GM18909 (cell line): ENCODE data around the gene ANKS1B.
"Not testable (repeated sequence)": the region's sequence is repeated elsewhere in the genome, so short reads cannot be mapped to it uniquely, and the experiment has no call there.

Experiments
- ATAC-seq: cut with Tn5 transposase; IDR thresholded peaks from one replicate; pipeline ENCODE4 v1.9.1; 2021; ENCODE audit warnings: mild to moderate bottlenecking; ENCODE audit not compliant: unreplicated experiment, poor library complexity

Gene ANKS1B

GRCh38 chr12:99249543-99249942, 735.2 kb downstream of the ANKS1B start:
- no peak for ATAC-seq

- ATAC-seq: not testable (repeated sequence)
These were observed 746.7 kb downstream of the ANKS1B start for GRCh38 chr12:99237907-99238538.

DNA sequence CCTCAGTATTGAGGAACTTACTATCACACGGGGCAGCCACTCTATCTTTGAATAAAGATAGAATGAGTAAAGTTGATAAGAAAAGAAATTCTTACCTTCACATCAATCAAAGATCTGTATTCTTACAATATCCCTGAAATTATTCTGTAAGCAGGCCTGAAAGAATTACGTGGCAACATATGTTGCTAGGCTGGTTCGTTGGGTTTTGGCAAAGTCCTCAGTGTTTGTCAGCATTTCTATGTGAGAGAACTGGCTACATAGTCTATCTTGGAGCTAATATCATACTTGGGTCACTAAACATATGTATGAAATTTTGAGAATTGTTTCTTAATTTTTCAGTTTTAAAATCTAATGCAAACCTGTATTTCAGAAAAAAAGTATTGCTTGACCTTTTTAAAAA, 749.4 kb downstream of the ANKS1B start:
- ATAC-seq: no peak

DNA sequence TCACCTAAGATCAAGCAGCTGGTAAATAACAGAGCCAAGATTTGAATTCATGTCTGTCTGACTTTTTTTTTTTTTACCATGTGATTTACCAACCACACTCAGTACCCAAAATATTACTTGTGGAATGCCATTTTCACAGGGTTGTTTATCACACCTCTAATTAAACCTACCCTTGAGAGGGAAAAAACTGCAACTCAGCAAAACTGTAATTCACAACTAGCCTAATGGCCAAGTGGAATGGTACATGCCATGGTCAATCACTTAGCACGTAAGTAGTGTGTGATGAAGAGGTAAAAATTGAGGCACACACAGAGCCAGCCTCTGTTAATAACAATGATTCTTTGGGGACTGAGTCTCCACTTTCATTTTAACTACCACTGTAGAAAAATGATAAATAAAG, 750.0 kb downstream of the ANKS1B start:
- ATAC-seq: no peak

DNA sequence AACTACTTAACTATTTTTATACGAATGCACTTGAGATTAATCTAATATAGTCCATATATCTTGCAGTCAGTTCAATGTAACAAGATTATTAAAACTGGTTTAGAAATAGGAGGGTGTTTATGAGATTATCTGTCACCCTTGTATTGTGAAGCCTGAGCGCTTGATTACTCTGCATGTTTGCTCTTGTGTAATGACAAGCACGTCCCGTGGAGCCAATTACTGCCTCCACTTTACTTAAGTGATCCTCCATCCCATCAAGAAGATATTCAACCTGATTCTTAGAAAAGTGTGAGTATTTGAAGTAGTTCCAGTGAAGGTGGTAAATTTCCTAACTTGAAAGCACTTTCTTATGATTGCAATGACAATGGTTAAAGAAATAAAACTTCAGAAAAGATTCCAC, 752.4 kb downstream of the ANKS1B start:
- no peak for ATAC-seq

DNA sequence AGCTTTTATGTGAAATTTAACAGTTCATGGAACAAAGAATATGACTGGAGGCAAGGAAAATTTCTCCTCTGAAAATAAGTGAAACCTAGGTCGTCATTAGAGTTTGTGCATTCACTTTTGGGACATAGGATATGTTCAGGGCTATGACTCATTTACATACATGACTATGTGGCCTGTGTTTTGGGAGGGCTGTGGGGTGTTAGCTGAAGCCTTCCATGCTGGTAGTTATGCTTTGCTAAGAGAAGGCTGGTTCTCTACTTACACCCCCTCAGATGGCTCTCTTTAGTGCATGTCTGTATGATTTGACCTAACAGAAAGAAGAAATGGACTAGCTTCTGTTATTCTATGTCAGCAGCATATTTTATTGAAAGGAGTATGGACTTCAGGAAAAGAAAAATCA, 753.7 kb downstream of the ANKS1B start:
- ATAC-seq: no peak

DNA sequence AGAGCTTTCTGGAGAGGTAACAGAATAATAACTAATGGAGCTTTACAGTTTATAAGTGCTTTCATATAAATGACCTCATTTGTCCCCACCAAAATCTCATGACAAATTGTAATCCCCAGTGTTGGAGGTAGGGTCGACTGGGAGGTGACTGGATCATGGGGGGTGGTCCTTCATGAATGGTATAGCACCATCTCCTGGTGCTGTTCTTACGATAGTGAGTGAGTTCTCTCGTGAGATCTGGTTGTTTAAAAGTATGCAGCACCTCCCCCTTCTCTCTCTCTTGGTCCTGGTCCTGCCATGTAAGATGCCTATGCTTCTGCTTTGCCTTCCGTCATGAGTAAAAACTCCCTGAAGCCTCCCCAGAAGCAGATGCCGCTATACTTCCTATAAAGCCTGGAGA, 760.5 kb downstream of the ANKS1B start:
- no peak for ATAC-seq

GRCh38 chr12:99223579-99223978, 761.2 kb downstream of the ANKS1B start:
- no peak for ATAC-seq

- no peak for ATAC-seq
These were observed 771.7 kb downstream of the ANKS1B start for GRCh38 chr12:99213047-99213446.

DNA sequence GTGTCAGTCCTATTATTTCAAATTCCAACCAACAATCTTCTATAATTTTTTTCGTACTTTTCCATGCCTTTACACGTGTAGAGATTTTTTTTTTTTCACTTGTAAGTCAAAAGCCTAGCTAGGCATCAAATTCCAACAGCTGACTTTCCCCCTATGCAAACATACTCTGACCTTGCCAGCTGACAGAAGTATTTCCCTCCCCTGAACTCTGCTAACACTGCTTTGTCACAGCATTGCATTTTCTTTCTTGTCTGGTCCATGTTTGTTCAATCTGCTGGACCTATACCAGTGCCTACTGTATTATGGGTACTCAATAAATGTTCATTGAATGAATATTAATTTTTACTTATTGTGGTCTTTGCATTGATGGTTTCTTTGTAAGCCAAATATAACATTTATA, 772.5 kb downstream of the ANKS1B start:
- ATAC-seq: no peak

DNA sequence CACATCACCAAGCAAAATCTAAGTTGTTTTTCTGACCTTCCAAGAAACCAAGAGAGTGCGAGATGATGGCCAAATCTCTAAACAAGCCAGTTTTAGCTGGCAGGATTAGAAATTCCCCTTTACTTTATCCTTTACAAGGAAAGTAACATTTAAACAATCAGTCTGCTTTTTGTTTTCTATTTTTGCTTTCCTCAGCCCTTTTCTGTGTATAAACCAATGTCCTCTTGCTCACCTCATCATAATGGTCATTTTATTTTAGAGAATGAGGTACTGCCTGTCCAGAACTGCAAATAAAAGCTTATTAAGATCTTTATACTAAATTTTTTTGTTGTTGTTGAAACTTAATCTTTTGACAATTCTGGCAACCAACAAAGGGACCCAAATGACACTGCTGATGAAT, 779.6 kb downstream of the ANKS1B start:
- ATAC-seq: no peak

DNA sequence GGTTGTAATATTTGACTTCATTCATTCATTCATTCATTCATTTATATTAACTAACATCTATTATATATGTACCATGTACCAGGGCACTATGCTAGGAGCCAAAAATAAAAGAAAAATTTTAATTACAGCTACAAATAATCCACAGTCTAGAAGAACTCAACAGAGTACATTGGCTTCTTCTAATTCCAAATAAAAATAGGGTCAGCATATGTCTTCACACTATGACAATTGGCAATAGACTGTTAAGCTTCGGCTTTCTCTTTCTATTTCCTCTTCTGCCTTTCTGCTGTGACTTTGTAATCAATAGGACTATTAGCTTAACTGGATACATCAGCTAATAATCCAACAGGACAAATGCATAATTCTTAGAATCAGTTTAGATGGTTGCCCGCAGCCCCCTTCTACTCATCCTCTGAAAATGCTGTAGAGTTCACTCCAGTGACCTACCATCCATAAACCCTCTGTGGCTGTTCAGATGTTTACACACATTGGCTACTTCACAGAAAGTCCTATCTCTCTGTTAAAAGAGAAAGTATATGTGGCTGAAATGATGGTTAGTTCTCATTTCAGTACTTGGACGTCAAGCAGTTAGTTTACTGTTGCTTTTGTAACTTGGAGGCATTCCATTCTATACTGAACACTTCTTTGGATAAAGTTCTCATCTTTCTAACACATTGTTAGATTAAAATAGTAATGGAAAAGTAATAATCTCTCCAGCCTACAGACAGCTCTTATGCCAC, 782.7 kb downstream of the ANKS1B start:
- no peak for ATAC-seq

DNA sequence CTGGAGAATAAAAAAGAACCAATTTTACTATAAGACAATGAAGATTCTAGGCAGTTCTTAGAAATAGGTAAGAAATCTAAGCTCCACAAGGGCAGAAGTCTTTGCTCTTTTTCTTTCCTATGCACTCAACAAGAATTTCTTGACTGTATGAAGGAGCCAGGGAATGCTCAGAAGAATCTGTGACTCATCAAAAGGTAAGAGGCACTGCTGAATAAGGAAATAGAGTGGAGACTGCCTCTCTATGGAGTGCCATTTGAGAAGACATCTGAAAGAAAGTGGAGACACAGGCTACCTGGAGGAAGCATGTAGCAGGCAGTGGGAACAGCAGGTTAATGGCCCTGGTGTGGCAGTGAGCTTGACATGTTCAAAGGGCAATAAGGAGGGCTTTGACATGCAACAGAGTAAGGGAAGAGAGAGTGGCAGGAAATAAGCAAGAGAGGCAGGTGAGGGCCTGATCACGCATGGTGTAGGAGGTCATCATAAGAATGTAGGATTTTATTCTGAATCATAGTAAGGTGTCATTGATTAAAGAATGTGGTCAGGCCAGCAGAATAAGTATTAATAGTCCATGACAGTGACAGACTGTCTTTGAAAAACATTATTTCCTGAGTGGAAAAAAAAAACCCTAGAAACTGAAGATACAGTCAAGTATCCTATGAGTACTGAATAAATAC, 783.9 kb downstream of the ANKS1B start:
- no peak for ATAC-seq

- no peak for ATAC-seq
These were observed 789.3 kb downstream of the ANKS1B start for GRCh38 chr12:99195474-99195873.

- ATAC-seq: no peak
These were observed 792.2 kb downstream of the ANKS1B start for GRCh38 chr12:99192489-99192888.

DNA sequence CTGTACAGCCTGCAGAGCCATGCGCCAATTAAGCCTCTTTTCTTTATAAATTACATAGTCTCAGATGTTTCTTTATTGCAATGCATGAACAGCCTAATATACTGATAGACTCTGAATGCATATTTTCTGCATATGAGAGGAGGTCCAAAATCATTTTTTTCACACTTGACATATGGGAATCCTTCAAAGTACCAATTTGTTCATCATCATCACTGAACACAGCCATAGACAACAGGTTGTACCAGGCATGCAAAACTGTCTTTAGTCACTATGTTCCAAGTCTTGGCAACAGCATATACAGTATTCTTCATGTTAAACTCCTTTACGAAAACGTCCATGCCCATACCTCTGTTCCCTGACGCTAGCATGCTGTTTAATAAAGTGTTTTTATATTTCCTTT, 807.9 kb downstream of the ANKS1B start:
- no peak for ATAC-seq

DNA sequence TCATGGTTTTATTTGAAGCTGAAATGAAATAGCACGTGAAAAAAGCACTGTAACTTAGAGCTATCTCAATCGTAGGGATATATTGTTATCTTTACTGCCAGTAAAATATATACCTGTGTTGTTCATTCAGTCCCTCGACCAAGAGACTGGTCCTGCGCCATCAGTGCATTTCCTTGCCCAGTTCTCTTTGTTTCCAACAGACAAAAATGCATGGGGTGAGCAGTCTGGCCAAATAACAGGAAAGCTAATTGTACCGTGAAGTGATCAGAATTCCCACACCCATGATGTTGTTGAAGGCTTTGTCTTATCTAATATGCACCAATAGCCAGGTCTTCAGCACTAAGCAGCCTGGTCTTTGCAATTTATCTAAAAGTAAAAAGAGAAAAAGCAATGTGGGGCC, 814.3 kb downstream of the ANKS1B start:
- ATAC-seq: no peak

- no peak for ATAC-seq
These were observed 814.7 kb downstream of the ANKS1B start for GRCh38 chr12:99170037-99170436.

GRCh38 chr12:99157946-99158345, 826.8 kb downstream of the ANKS1B start:
- no peak for ATAC-seq

DNA sequence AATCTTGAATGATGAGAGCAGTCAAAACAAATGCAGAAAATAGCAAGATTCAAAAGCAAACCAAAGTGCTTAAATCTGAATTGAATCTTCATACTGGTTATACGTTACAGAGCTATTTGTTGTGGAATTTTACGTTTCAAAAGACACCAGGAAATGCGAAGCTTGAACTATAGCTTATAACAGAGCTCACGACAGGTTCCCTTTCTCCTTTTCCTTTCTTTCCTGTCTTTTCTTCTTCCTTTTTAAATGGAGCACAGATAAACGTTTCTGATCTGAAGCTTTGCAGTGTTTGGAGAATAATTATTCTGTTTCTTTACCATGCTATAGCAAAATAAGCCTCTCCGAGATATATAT, 829.8 kb downstream of the ANKS1B start:
- ATAC-seq: no peak

GRCh38 chr12:99154216-99154982, 830.3 kb downstream of the ANKS1B start:
- ATAC-seq: no peak
